Measurements from ENCODE around the gene LAIR1.

Gene LAIR1

DNA sequence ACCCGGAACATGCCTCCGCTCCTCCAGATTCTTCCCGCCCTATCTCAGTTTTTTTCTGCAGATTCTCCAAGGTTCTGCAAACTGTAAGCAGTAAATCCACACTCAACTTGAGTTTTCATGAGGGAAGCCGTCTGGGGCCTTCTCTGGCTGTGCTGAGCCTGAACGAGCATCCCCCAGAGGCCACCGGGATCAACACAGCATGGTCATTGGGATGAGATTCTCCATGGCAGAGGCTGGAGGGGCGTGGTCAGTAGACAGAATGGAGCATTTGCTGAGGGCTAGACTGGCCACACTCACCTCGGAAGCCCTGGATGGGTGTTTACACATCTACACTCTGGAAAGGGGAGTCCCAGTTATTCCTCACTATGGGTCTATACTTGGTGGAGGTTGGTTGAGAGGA, 23.4 kb downstream of the LAIR1 start:
- H3K4me2 ChIP-seq (ENCODE audit: low read depth, low read length, poor library complexity, severe bottlenecking) = no peak overlapping the region
- TF ChIP-seq EZH2phosphoT487 (conservative IDR thresholded peaks at IDR 0.05; ENCODE audit: low read length) = no peak
- TF ChIP-seq, protein P1, sequence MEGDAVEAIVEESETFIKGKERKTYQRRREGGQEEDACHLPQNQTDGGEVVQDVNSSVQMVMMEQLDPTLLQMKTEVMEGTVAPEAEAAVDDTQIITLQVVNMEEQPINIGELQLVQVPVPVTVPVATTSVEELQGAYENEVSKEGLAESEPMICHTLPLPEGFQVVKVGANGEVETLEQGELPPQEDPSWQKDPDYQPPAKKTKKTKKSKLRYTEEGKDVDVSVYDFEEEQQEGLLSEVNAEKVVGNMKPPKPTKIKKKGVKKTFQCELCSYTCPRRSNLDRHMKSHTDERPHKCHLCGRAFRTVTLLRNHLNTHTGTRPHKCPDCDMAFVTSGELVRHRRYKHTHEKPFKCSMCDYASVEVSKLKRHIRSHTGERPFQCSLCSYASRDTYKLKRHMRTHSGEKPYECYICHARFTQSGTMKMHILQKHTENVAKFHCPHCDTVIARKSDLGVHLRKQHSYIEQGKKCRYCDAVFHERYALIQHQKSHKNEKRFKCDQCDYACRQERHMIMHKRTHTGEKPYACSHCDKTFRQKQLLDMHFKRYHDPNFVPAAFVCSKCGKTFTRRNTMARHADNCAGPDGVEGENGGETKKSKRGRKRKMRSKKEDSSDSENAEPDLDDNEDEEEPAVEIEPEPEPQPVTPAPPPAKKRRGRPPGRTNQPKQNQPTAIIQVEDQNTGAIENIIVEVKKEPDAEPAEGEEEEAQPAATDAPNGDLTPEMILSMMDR (IDR thresholded peaks at IDR 0.05; ENCODE audit: insufficient read depth, low read length, poor library complexity, severe bottlenecking) = no peak
- H3K9me3 ChIP-seq (ENCODE audit: insufficient read depth, low read length) = no peaks in the 10 kb centered on the region
- no peaks in the 10 kb centered on the region for H3K9me2 ChIP-seq (replicated peaks; ENCODE audit: insufficient read depth, low read length)
- H3K36me3 ChIP-seq (ENCODE audit: low read length) = no peaks in the 10 kb centered on the region
- H3K27me3 ChIP-seq (ENCODE audit: low read length) = no peaks in the 10 kb centered on the region
- H3K9ac ChIP-seq (ENCODE audit: low read length) = no peak overlapping the region
- no peak overlapping the region for H2AFZ ChIP-seq (ENCODE audit: low read depth, low read length, severe bottlenecking)
- no peaks in the 10 kb centered on the region for H4K20me1 ChIP-seq (ENCODE audit: low read depth, low read length)
- no peak overlapping the region for H3K27ac ChIP-seq (ENCODE audit: low read depth, low read length)
- H3K4me3 ChIP-seq (ENCODE audit: insufficient read depth, low read length, poor library complexity, severe bottlenecking) = no peak overlapping the region
- H3F3A ChIP-seq (ENCODE audit: insufficient read depth) = no peaks in the 10 kb centered on the region
- H3K79me2 ChIP-seq (ENCODE audit: insufficient read depth, low read length) = no peaks in the 10 kb centered on the region

DNA sequence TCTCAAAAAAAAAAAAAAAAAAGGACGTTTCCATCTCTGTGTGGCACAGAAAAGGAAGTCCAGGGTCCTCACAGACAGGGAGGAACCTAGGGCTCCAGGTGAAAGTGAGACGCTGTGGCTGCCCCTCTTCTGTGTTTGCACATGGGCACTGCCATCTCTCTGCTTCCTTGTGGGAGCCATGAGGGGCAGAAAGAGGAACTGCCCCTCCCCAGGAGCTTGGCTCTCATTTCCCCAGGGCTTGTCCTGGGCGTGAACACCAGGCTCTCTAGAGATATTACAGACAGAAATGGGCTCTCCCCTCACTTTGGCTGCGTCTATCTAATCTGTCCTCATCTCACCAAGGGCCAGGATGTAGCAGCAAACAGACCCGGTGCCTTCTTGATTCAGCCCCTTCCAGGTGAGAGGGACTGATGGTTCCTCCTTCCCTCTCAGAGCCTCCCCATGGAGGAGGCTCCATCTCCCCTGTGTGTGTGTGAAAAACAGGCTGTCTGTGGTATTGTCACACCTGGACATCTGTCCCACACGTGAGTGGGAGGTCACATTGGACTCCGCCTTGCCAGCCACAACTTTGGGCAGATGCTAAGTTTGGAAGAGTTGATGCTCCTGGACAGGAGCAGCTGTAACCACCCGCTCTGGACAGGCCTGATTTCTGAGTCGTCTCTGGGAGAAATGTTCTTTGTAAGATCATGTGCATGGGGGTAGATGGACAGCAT, 24.9 kb downstream of the LAIR1 start:
- Histone ChIP-seq H3K4me3 (ENCODE audit: insufficient read depth, low read length, poor library complexity, severe bottlenecking) (no peak overlapping the region), H2AFZ (ENCODE audit: low read depth, low read length, severe bottlenecking) (no peak overlapping the region), H3K9ac (ENCODE audit: low read length) (no peak overlapping the region), H3F3A (ENCODE audit: insufficient read depth) (no peaks in the 10 kb centered on the region), H3K9me2 (replicated peaks; ENCODE audit: insufficient read depth, low read length) (no peaks in the 10 kb centered on the region), H3K36me3 (ENCODE audit: low read length) (no peaks in the 10 kb centered on the region), H3K79me2 (ENCODE audit: insufficient read depth, low read length) (no peaks in the 10 kb centered on the region), H4K20me1 (ENCODE audit: low read depth, low read length) (no peaks in the 10 kb centered on the region), H3K4me2 (ENCODE audit: low read depth, low read length, poor library complexity, severe bottlenecking) (no peak overlapping the region), H3K27me3 (ENCODE audit: low read length) (no peaks in the 10 kb centered on the region), H3K27ac (ENCODE audit: low read depth, low read length) (no peak overlapping the region), H3K9me3 (ENCODE audit: insufficient read depth, low read length) (no peaks in the 10 kb centered on the region)
- TF ChIP-seq EZH2phosphoT487 (conservative IDR thresholded peaks at IDR 0.05; ENCODE audit: low read length) = no peak
- TF ChIP-seq, protein P1 (IDR thresholded peaks at IDR 0.05; ENCODE audit: insufficient read depth, low read length, poor library complexity, severe bottlenecking) = no peak

DNA sequence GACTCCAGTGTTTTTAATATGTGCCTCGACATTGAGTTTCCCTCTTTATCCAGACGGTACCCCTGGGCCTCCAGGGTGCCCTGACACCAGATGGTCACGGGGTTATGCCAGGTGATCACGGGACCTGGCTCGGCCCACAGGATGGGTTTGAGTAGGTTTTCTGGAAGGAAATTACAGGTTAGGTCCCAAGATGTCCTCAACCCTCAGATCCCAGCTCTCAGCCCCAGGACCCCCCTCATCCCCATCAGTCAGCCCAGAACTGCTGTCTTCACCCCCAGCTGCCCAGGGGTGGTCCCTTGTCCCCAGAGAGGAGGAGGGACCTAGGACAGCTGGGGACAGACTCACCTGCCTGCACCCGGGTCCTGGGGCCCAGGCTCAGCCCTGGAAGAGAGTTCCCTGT, 26.2 kb downstream of the LAIR1 start:
- Histone ChIP-seq H3K9me2 (replicated peaks; ENCODE audit: insufficient read depth, low read length) (no peaks in the 10 kb centered on the region), H2AFZ (ENCODE audit: low read depth, low read length, severe bottlenecking) (no peak overlapping the region), H3K9ac (ENCODE audit: low read length) (no peak overlapping the region), H3F3A (ENCODE audit: insufficient read depth) (no peaks in the 10 kb centered on the region), H3K4me2 (ENCODE audit: low read depth, low read length, poor library complexity, severe bottlenecking) (no peak overlapping the region), H4K20me1 (ENCODE audit: low read depth, low read length) (no peaks in the 10 kb centered on the region), H3K9me3 (ENCODE audit: insufficient read depth, low read length) (no peaks in the 10 kb centered on the region), H3K4me3 (ENCODE audit: insufficient read depth, low read length, poor library complexity, severe bottlenecking) (no peak overlapping the region), H3K79me2 (ENCODE audit: insufficient read depth, low read length) (no peaks in the 10 kb centered on the region), H3K36me3 (ENCODE audit: low read length) (no peaks in the 10 kb centered on the region), H3K27ac (ENCODE audit: low read depth, low read length) (no peak overlapping the region), H3K27me3 (ENCODE audit: low read length) (no peaks in the 10 kb centered on the region)
- no peak for TF ChIP-seq EZH2phosphoT487 (conservative IDR thresholded peaks at IDR 0.05; ENCODE audit: low read length)
- TF ChIP-seq, protein P1 (IDR thresholded peaks at IDR 0.05; ENCODE audit: insufficient read depth, low read length, poor library complexity, severe bottlenecking) = no peak

Data from SU-DHL-6 (cell line).